Gastrocnemius medialis (tissue), 4 donors: ENCODE measurements around the gene BAHCC1.

Experiments used
- CTCF ChIP-seq, 5 experiments: fragments of 450-650 bp in 3 of 5; fragments of 200-600 bp in 2 of 5; sonication (generic) in 2 of 5; IDR thresholded peaks in 4 of 5; conservative IDR thresholded peaks in 1 of 5; 1 replicate in 4 of 5; 2 replicates in 1 of 5; pipeline ENCODE4 v1.5.1; 2016 to 2019; ENCODE audit warnings: antibody characterized with exemption in 5 of 5, mild to moderate bottlenecking in 3 of 5, moderate library complexity in 3 of 5
- POLR2A ChIP-seq, 2 donors: fragments of 450-650 bp; IDR thresholded peaks; one replicate each; pipeline ENCODE4 v1.6.1; 2017; ENCODE audit warnings: antibody characterized with exemption in 2 of 2, mild to moderate bottlenecking in 2 of 2, moderate library complexity in 2 of 2

GRCh38 chr17:81411305-81411704 lies 16.0 kb downstream of the BAHCC1 start:
- TF ChIP-seq CTCF (IDR thresholded peaks at IDR 0.05 in 4 of 5, conservative IDR thresholded peaks at IDR 0.05 in 1 of 5): no peak
- TF ChIP-seq POLR2A (IDR thresholded peaks at IDR 0.05): no peak
